ENCODE data around the gene PPM1F.

DNA sequence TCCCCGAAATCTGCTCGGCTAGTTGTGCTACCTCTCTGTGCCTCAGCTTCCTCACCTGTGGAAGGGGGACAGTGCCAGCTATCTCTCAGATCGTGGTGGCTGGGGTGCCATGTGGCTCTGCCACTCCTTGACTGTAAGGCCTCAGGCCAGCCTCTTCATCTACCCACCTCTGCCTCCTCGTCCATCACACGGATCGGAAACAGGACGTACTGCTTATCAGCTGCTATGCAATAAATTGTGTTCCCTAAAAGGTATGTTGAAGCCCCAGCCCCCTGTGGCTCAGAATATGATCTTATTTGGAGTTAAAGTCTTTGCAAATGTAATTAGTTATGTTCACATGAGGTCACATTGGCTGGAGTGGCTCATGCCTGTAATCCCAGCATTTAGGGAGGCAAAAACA is 7.8 kb downstream of the PPM1F start:
- TF ChIP-seq ELK1 (IDR thresholded peaks at IDR 0.05; ENCODE audit: low read depth, low read length) (no peak), USF2 (IDR thresholded peaks at IDR 0.05) (no peak), CBX2 (IDR thresholded peaks at IDR 0.05; ENCODE audit: borderline replicate concordance, low read depth) (no peak), JUNB (IDR thresholded peaks at IDR 0.05) (no peak), POLR2A (IDR thresholded peaks at IDR 0.05; ENCODE audit: low read length) (no peak), ZNF302 (CRISPR knock-in tag; IDR thresholded peaks at IDR 0.05) (no peak), RAD21 (conservative IDR thresholded peaks at IDR 0.05 in 1 of 2, IDR thresholded peaks at IDR 0.05 in 1 of 2) (no peak), EP300 (IDR thresholded peaks at IDR 0.05) (no peak), KDM1A (IDR thresholded peaks at IDR 0.05; ENCODE audit: low read depth) (no peak)
- TF ChIP-seq, protein P1, sequence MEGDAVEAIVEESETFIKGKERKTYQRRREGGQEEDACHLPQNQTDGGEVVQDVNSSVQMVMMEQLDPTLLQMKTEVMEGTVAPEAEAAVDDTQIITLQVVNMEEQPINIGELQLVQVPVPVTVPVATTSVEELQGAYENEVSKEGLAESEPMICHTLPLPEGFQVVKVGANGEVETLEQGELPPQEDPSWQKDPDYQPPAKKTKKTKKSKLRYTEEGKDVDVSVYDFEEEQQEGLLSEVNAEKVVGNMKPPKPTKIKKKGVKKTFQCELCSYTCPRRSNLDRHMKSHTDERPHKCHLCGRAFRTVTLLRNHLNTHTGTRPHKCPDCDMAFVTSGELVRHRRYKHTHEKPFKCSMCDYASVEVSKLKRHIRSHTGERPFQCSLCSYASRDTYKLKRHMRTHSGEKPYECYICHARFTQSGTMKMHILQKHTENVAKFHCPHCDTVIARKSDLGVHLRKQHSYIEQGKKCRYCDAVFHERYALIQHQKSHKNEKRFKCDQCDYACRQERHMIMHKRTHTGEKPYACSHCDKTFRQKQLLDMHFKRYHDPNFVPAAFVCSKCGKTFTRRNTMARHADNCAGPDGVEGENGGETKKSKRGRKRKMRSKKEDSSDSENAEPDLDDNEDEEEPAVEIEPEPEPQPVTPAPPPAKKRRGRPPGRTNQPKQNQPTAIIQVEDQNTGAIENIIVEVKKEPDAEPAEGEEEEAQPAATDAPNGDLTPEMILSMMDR (IDR thresholded peaks at IDR 0.05) = no peak
- TF ChIP-seq, protein P2, sequence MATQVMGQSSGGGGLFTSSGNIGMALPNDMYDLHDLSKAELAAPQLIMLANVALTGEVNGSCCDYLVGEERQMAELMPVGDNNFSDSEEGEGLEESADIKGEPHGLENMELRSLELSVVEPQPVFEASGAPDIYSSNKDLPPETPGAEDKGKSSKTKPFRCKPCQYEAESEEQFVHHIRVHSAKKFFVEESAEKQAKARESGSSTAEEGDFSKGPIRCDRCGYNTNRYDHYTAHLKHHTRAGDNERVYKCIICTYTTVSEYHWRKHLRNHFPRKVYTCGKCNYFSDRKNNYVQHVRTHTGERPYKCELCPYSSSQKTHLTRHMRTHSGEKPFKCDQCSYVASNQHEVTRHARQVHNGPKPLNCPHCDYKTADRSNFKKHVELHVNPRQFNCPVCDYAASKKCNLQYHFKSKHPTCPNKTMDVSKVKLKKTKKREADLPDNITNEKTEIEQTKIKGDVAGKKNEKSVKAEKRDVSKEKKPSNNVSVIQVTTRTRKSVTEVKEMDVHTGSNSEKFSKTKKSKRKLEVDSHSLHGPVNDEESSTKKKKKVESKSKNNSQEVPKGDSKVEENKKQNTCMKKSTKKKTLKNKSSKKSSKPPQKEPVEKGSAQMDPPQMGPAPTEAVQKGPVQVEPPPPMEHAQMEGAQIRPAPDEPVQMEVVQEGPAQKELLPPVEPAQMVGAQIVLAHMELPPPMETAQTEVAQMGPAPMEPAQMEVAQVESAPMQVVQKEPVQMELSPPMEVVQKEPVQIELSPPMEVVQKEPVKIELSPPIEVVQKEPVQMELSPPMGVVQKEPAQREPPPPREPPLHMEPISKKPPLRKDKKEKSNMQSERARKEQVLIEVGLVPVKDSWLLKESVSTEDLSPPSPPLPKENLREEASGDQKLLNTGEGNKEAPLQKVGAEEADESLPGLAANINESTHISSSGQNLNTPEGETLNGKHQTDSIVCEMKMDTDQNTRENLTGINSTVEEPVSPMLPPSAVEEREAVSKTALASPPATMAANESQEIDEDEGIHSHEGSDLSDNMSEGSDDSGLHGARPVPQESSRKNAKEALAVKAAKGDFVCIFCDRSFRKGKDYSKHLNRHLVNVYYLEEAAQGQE (IDR thresholded peaks at IDR 0.05) = no peak
- TF ChIP-seq, protein P3, sequence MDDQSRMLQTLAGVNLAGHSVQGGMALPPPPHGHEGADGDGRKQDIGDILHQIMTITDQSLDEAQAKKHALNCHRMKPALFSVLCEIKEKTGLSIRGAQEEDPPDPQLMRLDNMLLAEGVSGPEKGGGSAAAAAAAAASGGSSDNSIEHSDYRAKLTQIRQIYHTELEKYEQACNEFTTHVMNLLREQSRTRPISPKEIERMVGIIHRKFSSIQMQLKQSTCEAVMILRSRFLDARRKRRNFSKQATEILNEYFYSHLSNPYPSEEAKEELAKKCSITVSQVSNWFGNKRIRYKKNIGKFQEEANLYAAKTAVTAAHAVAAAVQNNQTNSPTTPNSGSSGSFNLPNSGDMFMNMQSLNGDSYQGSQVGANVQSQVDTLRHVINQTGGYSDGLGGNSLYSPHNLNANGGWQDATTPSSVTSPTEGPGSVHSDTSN (IDR thresholded peaks at IDR 0.05) = no peak
